Activated CD4-positive, alpha-beta memory T cell treated with anti-CD3 and anti-CD28 coated beads, Interleukin-2, amount 10 ng/mL, durations not matched to agents 7 days and 5 days (primary cell): ENCODE data around the gene CHAD. TPM values are rescaled to one million over a fixed set of nuclear protein-coding genes. Genes with fewer than 3 reads are reported as not detected.
"Not testable (repeated sequence)": the region's sequence is repeated elsewhere in the genome, so short reads cannot be mapped to it uniquely, and the experiment has no call there.

Experiments used
- CTCF ChIA-PET: fragments of 350-600 bp; sonication (Branson Sonifier 250); formaldehyde crosslinking; loops from one replicate; lab custom pipeline; 2021; ENCODE audit warnings: antibody characterized with exemption, inconsistent platforms; lab: Charles Lee
- POLR2A ChIA-PET: fragments of 350-600 bp; sonication (Branson Sonifier 250); formaldehyde crosslinking; loops from one replicate; lab custom pipeline; 2021; ENCODE audit warnings: antibody characterized with exemption; lab: Charles Lee
- DNase-seq: peaks from one replicate; pipeline ENCODE4 v3.0.0-alpha.2; 2020
- H3K27ac Mint-ChIP-seq: one replicate; pipeline ENCODE4 v1.8.0; 2021; ENCODE audit warnings: mild to moderate bottlenecking, mixed read lengths
- H3K27me3 Mint-ChIP-seq: one replicate; pipeline ENCODE4 v1.8.0; 2021; ENCODE audit warnings: mixed read lengths
- H3K36me3 Mint-ChIP-seq: one replicate; pipeline ENCODE4 v1.8.0; 2021; ENCODE audit warnings: low read depth, mixed read lengths
- H3K4me1 Mint-ChIP-seq: one replicate; pipeline ENCODE4 v1.8.0; 2021; ENCODE audit warnings: mixed read lengths
- H3K4me3 Mint-ChIP-seq: one replicate; pipeline ENCODE4 v1.8.0; 2021; ENCODE audit warnings: mild to moderate bottlenecking, mixed read lengths
- H3K9me3 Mint-ChIP-seq: one replicate; pipeline ENCODE4 v1.8.0; 2021; ENCODE audit warnings: mixed read lengths
- total RNA-seq, 2 experiments: library from RNA; stranded (reverse); gene quantifications; one replicate each; pipeline ENCODE4 v1.2.3, GENCODE V29; 2021

CHAD gene
- total RNA-seq, 2 experiments from 2014 or later: not detected

- Mint-ChIP-seq H3K27me3 (no peaks in the 10 kb centered on the region), H3K27ac (peak overlapping the region; percentile 75), H3K9me3 (no peaks in the 10 kb centered on the region), H3K36me3 (no peaks in the 10 kb centered on the region), H3K4me1 (peaks cover 28% of the 10 kb centered on the region), H3K4me3 (peak overlapping the region; percentile 84)
- CTCF ChIA-PET: interaction anchor here (1.5 to 3.8 kb wide), 2 partner anchors 29 to 53 kb away, joined by 4 to 26 read pairs; partner anchors contain the start of genes LRRC59 and RSAD1
- no peak for DNase-seq
- POLR2A ChIA-PET: interaction anchor here (0.9 to 3.1 kb wide), 4 partner anchors 30 to 63 kb away, joined by 3 to 28 read pairs (median 12); partner anchors contain the start of genes EME1, LRRC59 and MRPL27
These were observed 42.3 kb downstream of the CHAD start for GRCh38 chr17:50426472-50426782.

- Mint-ChIP-seq H3K4me1 (peaks cover 33% of the 10 kb centered on the region), H3K27ac (peak within 1 kb of the TSS; percentile 75)
- POLR2A ChIA-PET: interaction anchor here (0.9 to 3.1 kb wide), 5 partner anchors 29 to 63 kb away, joined by 3 to 28 read pairs (median 7); partner anchors contain the start of genes EME1, LRRC59 and MRPL27
These were observed 42.8 kb downstream of the CHAD start, which contains the start of gene ACSF2 for GRCh38 chr17:50425682-50426471. ACSF2 (plus strand) TSS chr17:50426218; CDS start chr17:50426262, 44 bp downstream.

GRCh38 chr17:50424996-50425681, 43.5 kb downstream of the CHAD start:
- no peak for DNase-seq
- no peaks in the 10 kb centered on the region for H3K27me3 Mint-ChIP-seq
- H3K27ac Mint-ChIP-seq: peak overlapping the region; percentile 44
- H3K4me1 Mint-ChIP-seq: peaks cover 40% of the 10 kb centered on the region
- H3K4me3 Mint-ChIP-seq: peak overlapping the region; percentile 84
- ChIA-PET CTCF (interaction anchor here (1.3 to 3.8 kb wide), 2 partner anchors 27 to 54 kb away, joined by 4 to 26 read pairs; partner anchors contain the start of gene LRRC59), POLR2A (interaction anchor here (1.3 to 3.1 kb wide), 3 partner anchors 28 to 53 kb away, joined by 3 to 28 read pairs (median 16); partner anchors contain the start of genes EME1, LRRC59 and MRPL27)
- no peaks in the 10 kb centered on the region for H3K36me3 Mint-ChIP-seq
- H3K9me3 Mint-ChIP-seq: no peaks in the 10 kb centered on the region

More at GRCh38 chr17:50425682-50426471, 42.8 kb downstream of the CHAD start, which contains the start of gene ACSF2:
- peak; percentile 82 for DNase-seq
- CTCF ChIA-PET: interaction anchor here (1.3 to 3.8 kb wide), 3 partner anchors 28 to 54 kb away, joined by 4 to 26 read pairs (median 4); partner anchors contain the start of genes LRRC59 and RSAD1
- Mint-ChIP-seq H3K27me3 (no peaks in the 10 kb centered on the region), H3K9me3 (no peaks in the 10 kb centered on the region), H3K36me3 (no peaks in the 10 kb centered on the region), H3K4me3 (peak within 1 kb of the TSS; percentile 84)

DNA sequence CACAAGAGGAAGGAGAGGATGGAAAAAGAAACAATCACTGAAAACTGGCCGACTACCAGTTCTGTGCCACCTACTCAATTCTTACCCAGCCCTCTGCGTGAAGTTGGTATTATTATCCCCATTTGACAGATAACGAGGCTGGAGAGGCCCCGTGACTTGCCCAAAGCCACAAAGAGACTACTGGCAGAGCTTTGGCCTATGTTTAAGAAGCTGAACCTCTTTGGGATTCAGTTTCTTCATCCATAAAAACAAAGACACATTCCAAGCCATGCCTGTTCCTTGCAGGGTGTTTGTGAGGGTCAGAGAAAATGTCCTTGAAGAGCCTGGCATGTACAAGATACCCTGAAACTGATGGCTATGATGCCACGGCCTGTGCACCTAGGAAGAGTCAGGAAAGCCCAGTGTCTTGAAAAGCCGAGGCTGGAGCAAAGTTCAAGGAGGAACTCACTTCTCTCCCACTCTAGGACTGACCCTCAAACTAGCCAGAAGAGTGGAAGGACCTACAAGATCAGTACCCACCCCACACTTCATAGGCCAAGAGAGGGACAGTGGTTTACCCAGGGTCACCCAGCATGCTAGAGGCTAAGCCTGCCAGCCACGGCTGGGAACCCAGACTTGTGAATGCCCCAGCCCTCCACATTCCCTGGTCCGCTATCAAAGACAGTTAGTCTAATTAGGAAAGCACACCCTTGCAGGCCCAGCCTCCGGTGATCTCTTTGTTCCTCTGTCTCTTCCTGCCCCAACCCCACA, 44.3 kb downstream of the CHAD start:
- no peak for DNase-seq
- CTCF ChIA-PET: interaction anchor here (1.3 to 3.8 kb wide), 2 partner anchors 27 to 55 kb away, joined by 4 to 26 read pairs; partner anchors contain the start of gene LRRC59
- Mint-ChIP-seq H3K4me3 (no peak overlapping the region), H3K9me3 (no peaks in the 10 kb centered on the region), H3K27ac (no peak overlapping the region), H3K27me3 (no peaks in the 10 kb centered on the region), H3K4me1 (peaks cover 44% of the 10 kb centered on the region), H3K36me3 (no peaks in the 10 kb centered on the region)
- POLR2A ChIA-PET: interaction anchor here (1.3 to 3.1 kb wide), 3 partner anchors 28 to 52 kb away, joined by 3 to 28 read pairs (median 16); partner anchors contain the start of genes EME1, LRRC59 and MRPL27

DNA sequence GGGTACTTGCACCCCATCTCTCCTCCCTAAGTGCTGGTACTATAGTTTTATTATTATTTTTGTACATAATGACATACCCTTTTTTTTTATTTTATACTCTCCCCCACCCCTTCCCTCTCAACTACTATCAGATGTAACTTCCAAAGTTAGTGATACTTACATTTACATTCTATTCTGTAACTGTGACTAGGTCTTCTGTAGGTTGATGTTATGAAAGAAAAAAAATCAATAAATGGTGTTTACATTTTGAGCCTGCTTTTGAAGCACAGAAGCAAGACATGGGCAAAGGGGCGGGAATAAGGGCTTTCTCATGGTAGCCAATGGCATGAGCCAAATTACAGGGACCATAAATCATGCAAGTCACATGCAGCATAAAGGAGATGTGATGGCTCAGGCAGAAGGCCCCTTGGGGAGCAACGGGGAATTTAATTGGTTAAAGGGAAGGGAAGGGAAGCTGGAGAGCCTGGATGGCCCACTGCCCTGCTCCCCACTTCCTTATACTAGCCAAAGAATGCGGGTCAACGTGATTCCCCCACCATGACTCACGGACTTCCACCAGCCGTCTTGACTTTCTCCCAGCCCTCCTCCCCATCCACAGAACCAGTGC, 45.0 kb downstream of the CHAD start:
- no peaks in the 10 kb centered on the region for H3K27me3 Mint-ChIP-seq
- DNase-seq: no peak
- H3K4me3 Mint-ChIP-seq: no peak overlapping the region
- peaks cover 42% of the 10 kb centered on the region for H3K4me1 Mint-ChIP-seq
- no peaks in the 10 kb centered on the region for H3K36me3 Mint-ChIP-seq
- no peak overlapping the region for H3K27ac Mint-ChIP-seq
- POLR2A ChIA-PET: no interaction called here
- CTCF ChIA-PET: no interaction called here
- no peaks in the 10 kb centered on the region for H3K9me3 Mint-ChIP-seq

DNA sequence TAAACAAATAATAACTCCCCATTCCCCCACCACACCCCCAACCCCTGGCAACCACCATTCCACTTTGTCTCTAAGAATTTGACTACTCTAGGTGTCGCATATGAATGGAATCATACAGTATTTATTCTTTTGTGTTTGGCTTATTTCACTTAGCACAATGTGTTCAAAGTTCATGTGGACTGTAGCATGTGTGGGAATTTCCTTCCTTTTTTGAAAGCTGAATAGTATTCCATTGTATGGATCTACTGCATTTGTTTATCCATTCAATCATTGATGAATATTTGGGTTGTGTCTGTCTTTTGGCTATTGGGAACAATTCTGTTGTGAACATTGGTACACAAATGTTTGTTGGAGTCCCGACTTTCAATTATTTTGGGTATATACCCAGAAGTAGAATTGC, 45.9 kb downstream of the CHAD start:
- no peaks in the 10 kb centered on the region for H3K27me3 Mint-ChIP-seq
- ChIA-PET POLR2A (interaction anchor here (1.3 kb wide), 1 partner anchor 30 kb away, joined by 3 read pairs; no protein-coding TSS in a partner anchor), CTCF (interaction anchor here (0.7 to 3.5 kb wide), 2 partner anchors 25 to 78 kb away, joined by 5 to 42 read pairs; partner anchors contain the start of gene LRRC59)
- H3K36me3 Mint-ChIP-seq: no peaks in the 10 kb centered on the region
- H3K4me3 Mint-ChIP-seq: no peak overlapping the region
- peaks cover 39% of the 10 kb centered on the region for H3K4me1 Mint-ChIP-seq
- H3K9me3 Mint-ChIP-seq: no peaks in the 10 kb centered on the region
- no peak overlapping the region for H3K27ac Mint-ChIP-seq
- no peak for DNase-seq

DNA sequence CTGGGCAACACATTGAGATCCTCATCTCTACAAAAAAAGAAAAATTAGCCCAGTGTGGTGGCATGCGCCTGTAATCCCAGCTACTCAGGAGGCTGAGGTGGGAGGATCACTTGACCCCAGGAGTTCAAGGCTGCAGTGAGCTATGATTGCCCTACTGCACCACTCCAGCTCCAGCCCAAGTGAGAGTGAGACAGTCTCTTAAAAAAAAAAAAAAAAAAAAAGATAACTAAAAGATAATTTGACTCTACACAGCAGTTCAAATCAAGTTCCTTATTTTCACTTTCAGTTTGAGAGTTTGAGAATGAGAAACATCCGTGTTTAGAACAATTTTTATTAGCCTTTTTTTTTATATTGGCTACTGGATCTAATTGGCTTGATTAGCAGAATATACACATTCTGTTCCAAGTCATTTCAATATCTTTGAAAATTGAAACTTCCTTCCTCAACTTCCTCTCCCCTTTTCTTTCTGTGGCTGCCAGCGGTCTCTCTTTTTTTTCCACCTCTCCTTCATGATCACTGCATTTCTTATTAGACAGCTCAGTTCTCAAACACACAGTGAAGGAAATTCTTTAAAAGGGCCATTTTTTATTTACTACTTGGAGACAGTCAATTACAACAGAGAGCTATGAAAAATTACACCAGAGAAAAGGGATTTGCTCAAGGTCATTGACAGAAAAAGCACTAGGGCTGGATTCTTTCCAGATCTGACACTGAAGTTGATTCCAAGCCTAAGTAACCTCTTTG, 47.2 kb downstream of the CHAD start:
- ChIA-PET POLR2A (interaction anchor here (0.6 to 3.1 kb wide), 7 partner anchors 13 to 299 kb away, joined by 3 to 22 read pairs (median 3); partner anchors contain the start of gene LRRC59), CTCF (interaction anchor here (0.6 to 3.5 kb wide), 8 partner anchors 24 to 1498 kb away, joined by 3 to 42 read pairs (median 3); partner anchors contain the start of gene LRRC59)
- H3K9me3 Mint-ChIP-seq: no peaks in the 10 kb centered on the region
- peak overlapping the region; percentile 71 for H3K27ac Mint-ChIP-seq
- H3K27me3 Mint-ChIP-seq: peaks cover 4% of the 10 kb centered on the region
- no peak for DNase-seq
- H3K4me3 Mint-ChIP-seq: peak overlapping the region; percentile 71
- H3K4me1 Mint-ChIP-seq: peaks cover 28% of the 10 kb centered on the region
- H3K36me3 Mint-ChIP-seq: no peaks in the 10 kb centered on the region

GRCh38 chr17:50420419-50421112, 48.1 kb downstream of the CHAD start:
- H3K4me3 Mint-ChIP-seq: peak overlapping the region; percentile 71
- H3K27me3 Mint-ChIP-seq: peaks cover 4% of the 10 kb centered on the region
- no peak for DNase-seq
- no peaks in the 10 kb centered on the region for H3K36me3 Mint-ChIP-seq
- POLR2A ChIA-PET: interaction anchor here (0.6 to 3.1 kb wide), 4 partner anchors 23 to 300 kb away, joined by 3 to 22 read pairs (median 4); partner anchors contain the start of gene LRRC59
- H3K27ac Mint-ChIP-seq: no peak overlapping the region
- peaks cover 26% of the 10 kb centered on the region for H3K4me1 Mint-ChIP-seq
- H3K9me3 Mint-ChIP-seq: no peaks in the 10 kb centered on the region
- CTCF ChIA-PET: interaction anchor here (1.1 to 3.5 kb wide), 3 partner anchors 23 to 26 kb away, joined by 3 to 42 read pairs (median 3); partner anchors contain the start of gene LRRC59

GRCh38 chr17:50419577-50419976, 49.1 kb downstream of the CHAD start:
- H3K36me3 Mint-ChIP-seq, DNase-seq, H3K9me3 Mint-ChIP-seq, H3K27me3 Mint-ChIP-seq, H3K27ac Mint-ChIP-seq, CTCF ChIA-PET, H3K4me3 Mint-ChIP-seq: not testable (repeated sequence)
- POLR2A ChIA-PET: interaction anchor here (3.1 kb wide), 1 partner anchor 22 kb away, joined by 22 read pairs; the partner anchor contains the start of gene LRRC59
- peaks cover 21% of the 10 kb centered on the region for H3K4me1 Mint-ChIP-seq

DNA sequence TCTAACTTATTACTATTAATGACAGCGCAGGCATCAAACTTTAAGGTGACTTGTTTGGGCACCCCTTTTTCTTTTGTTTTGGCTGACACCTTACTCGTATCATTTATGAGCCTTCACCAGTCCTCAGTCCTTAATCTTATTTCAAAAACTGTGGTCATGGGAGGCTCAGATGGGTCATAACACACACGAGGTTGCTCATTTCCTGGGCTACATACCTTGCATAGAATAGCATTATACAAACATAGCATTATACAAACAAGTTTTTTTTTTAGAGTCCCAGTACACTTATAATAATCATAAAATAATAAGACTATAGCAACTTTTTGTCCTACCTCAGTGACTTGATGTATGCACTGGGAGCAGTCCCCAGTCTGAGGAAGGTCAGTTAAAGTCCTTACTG, 53.9 kb downstream of the CHAD start:
- DNase-seq: no peak
- Mint-ChIP-seq H3K4me1 (peaks cover under 1% of the 10 kb centered on the region), H3K36me3 (no peaks in the 10 kb centered on the region), H3K4me3 (no peak overlapping the region), H3K27me3 (peaks cover 17% of the 10 kb centered on the region), H3K27ac (no peak overlapping the region), H3K9me3 (no peaks in the 10 kb centered on the region)
- ChIA-PET CTCF (no interaction called here), POLR2A (no interaction called here)
